Fibroblast of lung (primary cell): ENCODE results near the gene CCDC7.

Experiments
- EZH2 ChIP-seq: IDR thresholded peaks from 2 replicates; pipeline ENCODE4 v1.5.1; 2012; ENCODE audit warnings: low read length, control low read depth, mild to moderate bottlenecking; ENCODE audit errors: missing control alignments
- TF ChIP-seq, protein P1 (sequence below), 2 donors: IDR thresholded peaks in 1 of 2; conservative IDR thresholded peaks in 1 of 2; 1 replicate in 1 of 2; 2 replicates in 1 of 2; pipeline ENCODE4 v1.5.1; 2011 to 2012; ENCODE audit warnings: low read length in 2 of 2, control low read depth in 1 of 2, inconsistent platforms in 1 of 2, low read depth in 1 of 2, mild to moderate bottlenecking in 1 of 2

DNA sequence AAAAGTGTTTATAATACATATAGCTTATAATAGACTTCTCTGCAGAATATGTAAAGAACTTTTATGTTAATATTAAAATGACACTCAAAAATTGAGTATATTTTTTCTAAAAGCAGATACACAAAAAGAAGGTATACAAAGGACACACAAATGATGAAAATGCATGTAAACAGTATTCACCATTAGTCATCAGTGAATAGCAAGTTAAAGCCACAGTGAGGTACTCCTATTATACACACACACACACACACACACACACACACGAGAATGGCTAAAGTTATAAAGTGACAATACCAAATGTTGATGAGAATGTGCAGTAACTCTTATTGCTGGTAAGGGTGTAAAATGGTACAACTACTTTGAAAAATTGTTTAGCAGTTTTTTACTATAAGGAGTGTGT lies 419.2 kb downstream of the CCDC7 start:
- TF ChIP-seq, protein P1, sequence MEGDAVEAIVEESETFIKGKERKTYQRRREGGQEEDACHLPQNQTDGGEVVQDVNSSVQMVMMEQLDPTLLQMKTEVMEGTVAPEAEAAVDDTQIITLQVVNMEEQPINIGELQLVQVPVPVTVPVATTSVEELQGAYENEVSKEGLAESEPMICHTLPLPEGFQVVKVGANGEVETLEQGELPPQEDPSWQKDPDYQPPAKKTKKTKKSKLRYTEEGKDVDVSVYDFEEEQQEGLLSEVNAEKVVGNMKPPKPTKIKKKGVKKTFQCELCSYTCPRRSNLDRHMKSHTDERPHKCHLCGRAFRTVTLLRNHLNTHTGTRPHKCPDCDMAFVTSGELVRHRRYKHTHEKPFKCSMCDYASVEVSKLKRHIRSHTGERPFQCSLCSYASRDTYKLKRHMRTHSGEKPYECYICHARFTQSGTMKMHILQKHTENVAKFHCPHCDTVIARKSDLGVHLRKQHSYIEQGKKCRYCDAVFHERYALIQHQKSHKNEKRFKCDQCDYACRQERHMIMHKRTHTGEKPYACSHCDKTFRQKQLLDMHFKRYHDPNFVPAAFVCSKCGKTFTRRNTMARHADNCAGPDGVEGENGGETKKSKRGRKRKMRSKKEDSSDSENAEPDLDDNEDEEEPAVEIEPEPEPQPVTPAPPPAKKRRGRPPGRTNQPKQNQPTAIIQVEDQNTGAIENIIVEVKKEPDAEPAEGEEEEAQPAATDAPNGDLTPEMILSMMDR (conservative IDR thresholded peaks at IDR 0.05 in 1 of 2, IDR thresholded peaks at IDR 0.05 in 1 of 2; ENCODE audit: low read depth in 1 of 2, low read length in 2 of 2), result no peak
- TF ChIP-seq EZH2, result no peak
